ENCODE data around the gene TMEM63C. TPM values are rescaled to one million over a fixed set of nuclear protein-coding genes. Genes with fewer than 3 reads are reported as not detected.

Gene TMEM63C
- total RNA-seq, 2 donors from 2014 or later, result under 0.01 TPM; not detected in 1

DNA sequence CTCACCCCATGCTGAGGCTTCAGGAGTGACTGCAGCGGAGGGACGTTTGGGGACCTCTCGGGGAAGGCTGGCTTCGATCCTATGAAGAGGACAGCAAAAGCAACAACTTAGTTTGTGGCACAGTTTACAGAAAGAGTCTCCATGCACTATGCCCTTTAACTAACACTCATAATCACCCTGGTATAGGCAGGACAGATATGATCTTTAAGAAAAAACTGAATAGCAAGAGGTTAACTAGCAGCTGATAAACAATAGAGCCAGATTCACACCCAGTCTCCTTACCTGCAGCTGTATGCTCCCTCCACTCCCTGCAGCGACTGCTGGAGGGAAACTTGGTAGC lies 27.4 kb downstream of the TMEM63C start:
- H3K27me3 ChIP-seq (replicated peaks; ENCODE audit: insufficient read depth), result no peaks in the 10 kb centered on the region
- no peaks in the 10 kb centered on the region for H3K36me3 ChIP-seq
- no peak for DNase-seq (ENCODE audit: low spot score)
- no peaks in the 10 kb centered on the region for H3K4me1 ChIP-seq (ENCODE audit: control insufficient read depth in 1 of 2, low read depth in 2 of 2)
- TF ChIP-seq, protein P1, sequence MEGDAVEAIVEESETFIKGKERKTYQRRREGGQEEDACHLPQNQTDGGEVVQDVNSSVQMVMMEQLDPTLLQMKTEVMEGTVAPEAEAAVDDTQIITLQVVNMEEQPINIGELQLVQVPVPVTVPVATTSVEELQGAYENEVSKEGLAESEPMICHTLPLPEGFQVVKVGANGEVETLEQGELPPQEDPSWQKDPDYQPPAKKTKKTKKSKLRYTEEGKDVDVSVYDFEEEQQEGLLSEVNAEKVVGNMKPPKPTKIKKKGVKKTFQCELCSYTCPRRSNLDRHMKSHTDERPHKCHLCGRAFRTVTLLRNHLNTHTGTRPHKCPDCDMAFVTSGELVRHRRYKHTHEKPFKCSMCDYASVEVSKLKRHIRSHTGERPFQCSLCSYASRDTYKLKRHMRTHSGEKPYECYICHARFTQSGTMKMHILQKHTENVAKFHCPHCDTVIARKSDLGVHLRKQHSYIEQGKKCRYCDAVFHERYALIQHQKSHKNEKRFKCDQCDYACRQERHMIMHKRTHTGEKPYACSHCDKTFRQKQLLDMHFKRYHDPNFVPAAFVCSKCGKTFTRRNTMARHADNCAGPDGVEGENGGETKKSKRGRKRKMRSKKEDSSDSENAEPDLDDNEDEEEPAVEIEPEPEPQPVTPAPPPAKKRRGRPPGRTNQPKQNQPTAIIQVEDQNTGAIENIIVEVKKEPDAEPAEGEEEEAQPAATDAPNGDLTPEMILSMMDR (IDR thresholded peaks at IDR 0.05), result no peak
- ATAC-seq (ENCODE audit: insufficient number of reproducible peaks, low FRiP score, low read depth), result no peak
- H3K27ac ChIP-seq, result no peak overlapping the region
- H3K9me3 ChIP-seq, result no peaks in the 10 kb centered on the region
- no peak overlapping the region for H3K4me3 ChIP-seq

DNA sequence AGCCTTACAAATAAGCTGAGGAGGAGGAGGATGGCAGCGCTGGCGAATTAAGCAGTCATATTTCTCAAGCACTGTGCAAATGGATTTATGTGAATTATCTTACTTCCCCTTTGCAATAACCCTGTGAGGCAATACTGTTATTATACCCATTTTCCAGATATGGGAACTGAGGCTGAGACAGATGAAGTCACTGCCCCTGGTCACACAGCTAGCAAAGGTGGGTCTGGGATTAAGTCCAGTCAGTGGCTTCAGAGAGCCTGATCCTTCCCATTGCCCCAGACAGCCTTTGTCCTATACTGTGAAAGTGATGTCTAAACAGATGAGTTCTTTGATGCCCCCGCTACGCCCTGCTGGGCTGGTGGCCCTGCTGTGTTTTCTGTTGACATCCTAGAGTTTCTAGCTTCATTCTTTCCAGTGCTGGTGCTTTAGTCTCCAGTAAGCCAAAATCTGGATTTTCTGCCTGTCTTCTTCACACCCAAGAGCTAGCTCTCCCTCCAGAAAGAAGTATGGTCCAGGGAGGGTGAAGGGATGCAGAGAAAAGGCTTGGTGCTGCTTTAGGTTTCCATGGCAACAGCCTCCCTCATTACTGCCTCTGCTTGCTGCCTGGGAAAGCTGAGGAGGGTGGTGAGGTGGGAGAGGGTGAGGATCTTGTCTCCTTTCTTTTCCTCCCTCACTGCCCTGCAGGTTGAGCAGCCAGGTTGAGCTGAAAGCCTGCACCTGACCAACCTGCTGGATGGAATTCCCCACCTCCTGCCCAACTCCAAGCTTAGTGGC lies 30.7 kb downstream of the TMEM63C start:
- Histone ChIP-seq H3K4me3 (no peak overlapping the region), H3K27me3 (replicated peaks; ENCODE audit: insufficient read depth) (no peaks in the 10 kb centered on the region), H3K9me3 (no peaks in the 10 kb centered on the region), H3K36me3 (no peaks in the 10 kb centered on the region), H3K27ac (no peak overlapping the region), H3K4me1 (ENCODE audit: control insufficient read depth in 1 of 2, low read depth in 2 of 2) (no peaks in the 10 kb centered on the region)
- ATAC-seq (ENCODE audit: insufficient number of reproducible peaks, low FRiP score, low read depth) (no peak), DNase-seq (ENCODE audit: low spot score) (no peak)
- TF ChIP-seq, protein P1 (IDR thresholded peaks at IDR 0.05), result no peak

DNA sequence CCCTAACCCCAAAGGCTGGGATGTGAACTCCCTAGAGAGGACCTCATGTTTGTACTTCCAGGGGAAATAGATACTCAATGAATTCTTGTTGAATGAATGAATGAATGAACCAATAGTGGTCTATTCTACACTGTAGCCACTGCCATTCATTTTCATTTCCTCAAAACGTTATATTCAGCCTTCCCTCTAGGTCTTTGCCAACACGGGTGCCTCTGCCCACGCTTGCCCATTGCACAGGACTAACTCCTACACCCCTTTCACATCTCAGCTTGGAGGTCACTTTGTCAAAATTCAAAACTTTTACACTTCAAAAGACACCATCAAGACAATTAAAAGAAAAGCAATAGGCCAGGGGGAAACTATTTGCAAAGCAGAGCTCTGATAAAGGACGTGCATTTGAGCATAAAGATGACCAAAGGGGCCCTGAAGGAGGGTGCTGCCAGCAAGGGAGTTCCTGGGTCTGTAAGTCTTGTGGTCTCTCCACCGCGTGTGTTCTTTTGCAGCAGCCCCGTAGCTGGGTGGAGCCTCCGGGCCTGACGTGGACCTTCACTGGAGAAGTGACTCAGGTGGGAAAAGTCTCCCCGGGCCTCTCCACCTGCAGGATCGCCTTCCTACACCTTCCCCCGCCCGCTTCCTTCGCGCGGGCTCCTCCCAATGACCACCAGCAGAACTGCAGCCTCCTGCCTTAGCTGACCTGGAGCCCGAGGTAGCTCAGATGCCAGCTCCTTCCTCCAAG lies 31.5 kb downstream of the TMEM63C start:
- no peaks in the 10 kb centered on the region for H3K36me3 ChIP-seq
- ATAC-seq (ENCODE audit: insufficient number of reproducible peaks, low FRiP score, low read depth) (no peak), DNase-seq (ENCODE audit: low spot score) (no peak)
- H3K27ac ChIP-seq, result no peak overlapping the region
- no peaks in the 10 kb centered on the region for H3K4me1 ChIP-seq (ENCODE audit: control insufficient read depth in 1 of 2, low read depth in 2 of 2)
- H3K27me3 ChIP-seq (replicated peaks; ENCODE audit: insufficient read depth), result no peaks in the 10 kb centered on the region
- H3K9me3 ChIP-seq, result no peaks in the 10 kb centered on the region
- TF ChIP-seq, protein P1 (IDR thresholded peaks at IDR 0.05), result no peak
- no peak overlapping the region for H3K4me3 ChIP-seq

DNA sequence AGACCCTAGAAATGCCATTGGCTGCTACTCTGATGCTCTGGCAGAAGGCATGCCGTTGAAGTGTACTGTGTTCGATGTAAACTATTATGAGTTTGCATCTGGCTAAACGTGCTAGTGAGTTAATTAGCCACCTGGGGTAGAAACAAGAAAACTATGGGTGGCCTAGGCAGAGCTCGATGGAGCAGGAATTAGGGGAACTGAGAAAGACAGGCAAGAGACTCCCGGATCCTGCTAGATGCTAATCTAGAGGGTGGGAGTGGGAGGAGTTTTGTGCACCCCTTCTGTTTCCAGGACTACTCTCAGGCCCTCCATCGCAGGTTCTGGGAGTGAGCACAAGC lies 32.0 kb downstream of the TMEM63C start:
- no peak for ATAC-seq (ENCODE audit: insufficient number of reproducible peaks, low FRiP score, low read depth)
- TF ChIP-seq, protein P1 (IDR thresholded peaks at IDR 0.05), result no peak
- Histone ChIP-seq H3K36me3 (no peaks in the 10 kb centered on the region), H3K4me1 (ENCODE audit: control insufficient read depth in 1 of 2, low read depth in 2 of 2) (no peaks in the 10 kb centered on the region), H3K27me3 (replicated peaks; ENCODE audit: insufficient read depth) (no peaks in the 10 kb centered on the region), H3K4me3 (no peak overlapping the region), H3K9me3 (no peaks in the 10 kb centered on the region), H3K27ac (no peak overlapping the region)
- DNase-seq (ENCODE audit: low spot score), result no peak

DNA sequence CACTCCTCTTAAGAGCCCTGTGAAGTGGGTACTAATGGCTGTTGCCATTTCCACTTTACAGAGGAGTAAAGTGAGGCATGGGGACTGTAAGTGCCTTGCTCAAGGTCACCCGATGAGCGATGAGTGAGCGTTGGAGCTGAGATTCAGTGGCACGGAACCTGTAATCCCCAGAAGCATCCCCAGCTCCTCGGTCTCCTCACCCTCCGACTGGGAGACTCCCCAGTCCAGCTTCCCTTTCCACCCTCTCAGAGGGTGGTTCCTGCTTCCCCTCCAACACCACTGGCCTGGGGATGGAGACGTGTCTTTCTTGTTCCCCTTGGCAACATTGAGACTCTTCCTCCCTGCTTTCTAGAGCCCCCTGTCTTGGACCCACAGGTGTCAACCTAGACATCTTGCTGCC lies 32.6 kb downstream of the TMEM63C start:
- Histone ChIP-seq H3K27ac (no peak overlapping the region), H3K4me1 (ENCODE audit: control insufficient read depth in 1 of 2, low read depth in 2 of 2) (no peaks in the 10 kb centered on the region), H3K4me3 (no peak overlapping the region), H3K9me3 (no peaks in the 10 kb centered on the region), H3K27me3 (replicated peaks; ENCODE audit: insufficient read depth) (no peaks in the 10 kb centered on the region), H3K36me3 (no peaks in the 10 kb centered on the region)
- TF ChIP-seq, protein P1 (IDR thresholded peaks at IDR 0.05), result no peak
- ATAC-seq (ENCODE audit: insufficient number of reproducible peaks, low FRiP score, low read depth) (no peak), DNase-seq (ENCODE audit: low spot score) (no peak)

All from thoracic aorta (tissue), 2 donors.